ENCODE results near the gene CENPP. TPM values are rescaled to one million over a fixed set of nuclear protein-coding genes. Genes with fewer than 3 reads are reported as not detected.

The CENPP gene
- total RNA-seq, 1 donor, result 5.4 TPM

- Histone ChIP-seq H3K4me1 (ENCODE audit: insufficient read depth, low read length) (peaks cover 12% of the 10 kb centered on the region), H3K27me3 (ENCODE audit: insufficient read depth, low read length) (no peaks in the 10 kb centered on the region), H3K79me2 (ENCODE audit: insufficient read depth, low read length) (peaks cover 90% of the 10 kb centered on the region), H3K36me3 (ENCODE audit: insufficient read depth, low read length) (peaks cover 19% of the 10 kb centered on the region), H2AFZ (ENCODE audit: low read length) (no peak overlapping the region), H3K4me2 (ENCODE audit: insufficient read depth, low read length) (no peak overlapping the region), H4K20me1 (ENCODE audit: insufficient read depth, low read length) (peaks cover 55% of the 10 kb centered on the region), H3K27ac (ENCODE audit: low read depth, low read length) (no peak overlapping the region), H3K9me3 (ENCODE audit: low read depth, low read length) (no peaks in the 10 kb centered on the region), H3K4me3 (ENCODE audit: insufficient read depth, low read length) (no peak overlapping the region)
- TF ChIP-seq, protein P1, sequence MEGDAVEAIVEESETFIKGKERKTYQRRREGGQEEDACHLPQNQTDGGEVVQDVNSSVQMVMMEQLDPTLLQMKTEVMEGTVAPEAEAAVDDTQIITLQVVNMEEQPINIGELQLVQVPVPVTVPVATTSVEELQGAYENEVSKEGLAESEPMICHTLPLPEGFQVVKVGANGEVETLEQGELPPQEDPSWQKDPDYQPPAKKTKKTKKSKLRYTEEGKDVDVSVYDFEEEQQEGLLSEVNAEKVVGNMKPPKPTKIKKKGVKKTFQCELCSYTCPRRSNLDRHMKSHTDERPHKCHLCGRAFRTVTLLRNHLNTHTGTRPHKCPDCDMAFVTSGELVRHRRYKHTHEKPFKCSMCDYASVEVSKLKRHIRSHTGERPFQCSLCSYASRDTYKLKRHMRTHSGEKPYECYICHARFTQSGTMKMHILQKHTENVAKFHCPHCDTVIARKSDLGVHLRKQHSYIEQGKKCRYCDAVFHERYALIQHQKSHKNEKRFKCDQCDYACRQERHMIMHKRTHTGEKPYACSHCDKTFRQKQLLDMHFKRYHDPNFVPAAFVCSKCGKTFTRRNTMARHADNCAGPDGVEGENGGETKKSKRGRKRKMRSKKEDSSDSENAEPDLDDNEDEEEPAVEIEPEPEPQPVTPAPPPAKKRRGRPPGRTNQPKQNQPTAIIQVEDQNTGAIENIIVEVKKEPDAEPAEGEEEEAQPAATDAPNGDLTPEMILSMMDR (IDR thresholded peaks at IDR 0.05; ENCODE audit: extremely low read depth, low read depth, low read length), result no peak
- peak; percentile 52 for DNase-seq (ENCODE audit: insufficient read length, low spot score, missing footprints)
These were observed 340.5 kb downstream of the CENPP start for GRCh38 chr9:92666236-92666635.

DNA sequence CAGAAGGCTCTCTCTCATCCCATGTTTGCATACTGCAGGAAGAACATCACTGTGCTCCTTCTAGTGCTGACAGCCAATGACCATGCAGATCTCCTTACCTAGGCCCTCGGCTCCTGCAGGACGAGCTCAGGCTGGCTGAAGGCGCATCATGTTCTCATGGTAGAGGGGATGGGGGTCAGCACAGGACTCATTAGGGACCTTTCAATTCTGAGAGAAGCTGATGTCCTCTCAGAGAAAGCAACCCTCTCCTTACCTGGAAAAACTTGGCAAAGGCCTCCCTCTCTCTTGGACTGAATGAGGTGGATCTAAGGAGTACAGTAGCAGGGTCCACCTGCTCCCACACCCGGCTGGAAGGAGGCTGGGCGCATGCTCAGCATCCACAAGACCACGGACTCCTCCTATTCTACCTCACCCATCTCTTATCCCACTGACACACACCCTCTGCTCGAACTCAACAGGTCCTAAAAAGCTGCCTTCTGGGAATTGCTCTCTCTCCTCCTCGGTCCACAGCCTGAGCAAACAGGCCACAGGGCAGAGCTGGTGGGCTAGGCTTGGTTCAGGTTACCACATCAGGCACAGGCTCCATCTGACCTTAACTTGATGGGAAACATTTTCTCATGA, 341.3 kb downstream of the CENPP start:
- no peak overlapping the region for H3K4me3 ChIP-seq (ENCODE audit: insufficient read depth, low read length)
- H3K9me3 ChIP-seq (ENCODE audit: low read depth, low read length), result no peaks in the 10 kb centered on the region
- H3K36me3 ChIP-seq (ENCODE audit: insufficient read depth, low read length), result peaks cover 19% of the 10 kb centered on the region
- no peaks in the 10 kb centered on the region for H3K27me3 ChIP-seq (ENCODE audit: insufficient read depth, low read length)
- DNase-seq (ENCODE audit: insufficient read length, low spot score, missing footprints), result peak; percentile 50
- peaks cover 47% of the 10 kb centered on the region for H4K20me1 ChIP-seq (ENCODE audit: insufficient read depth, low read length)
- TF ChIP-seq, protein P1 (IDR thresholded peaks at IDR 0.05; ENCODE audit: extremely low read depth, low read depth, low read length), result no peak
- no peak overlapping the region for H2AFZ ChIP-seq (ENCODE audit: low read length)
- H3K4me2 ChIP-seq (ENCODE audit: insufficient read depth, low read length), result no peak overlapping the region
- peaks cover 82% of the 10 kb centered on the region for H3K79me2 ChIP-seq (ENCODE audit: insufficient read depth, low read length)
- H3K27ac ChIP-seq (ENCODE audit: low read depth, low read length), result no peak overlapping the region
- peaks cover 15% of the 10 kb centered on the region for H3K4me1 ChIP-seq (ENCODE audit: insufficient read depth, low read length)

DNA sequence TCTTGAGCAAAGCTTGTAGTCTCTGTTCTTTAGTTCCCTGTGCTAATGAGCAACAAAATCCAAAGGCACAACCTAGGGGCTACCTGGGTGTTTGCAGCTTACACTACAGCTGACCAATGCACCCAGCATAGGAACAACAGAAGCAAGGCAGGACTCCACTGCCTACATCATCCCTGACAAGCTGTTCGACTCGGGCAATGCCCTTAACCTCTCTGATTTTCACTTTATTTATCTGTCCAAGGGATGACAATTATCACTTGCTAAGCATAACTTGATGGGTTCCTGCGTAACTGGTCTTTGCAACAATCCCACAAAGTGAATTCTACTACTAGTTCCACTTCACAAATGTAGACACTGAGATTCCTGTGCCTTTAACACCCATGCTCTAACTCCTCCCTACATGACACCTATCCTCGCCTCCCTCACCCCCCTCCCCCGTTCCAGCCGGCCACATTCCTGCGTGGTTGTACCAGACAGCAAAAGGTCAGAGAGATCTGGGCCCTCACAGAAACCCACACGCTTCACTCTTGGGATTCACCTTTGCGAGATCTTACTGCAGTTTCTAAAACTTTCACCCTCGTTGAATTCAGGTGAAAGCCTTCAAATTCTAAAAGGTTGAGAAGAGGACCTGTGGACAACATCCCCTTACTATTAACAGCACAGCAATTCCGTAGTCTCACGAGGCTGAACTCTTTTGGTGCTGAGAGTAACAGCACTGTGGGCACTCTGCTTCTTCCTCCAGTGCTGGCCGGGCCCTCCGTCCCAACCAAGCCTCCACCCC, 343.2 kb downstream of the CENPP start:
- H3K27me3 ChIP-seq (ENCODE audit: insufficient read depth, low read length), result no peaks in the 10 kb centered on the region
- H3K9me3 ChIP-seq (ENCODE audit: low read depth, low read length), result no peaks in the 10 kb centered on the region
- peak; percentile 91 for DNase-seq (ENCODE audit: insufficient read length, low spot score, missing footprints)
- H3K27ac ChIP-seq (ENCODE audit: low read depth, low read length), result peak overlapping the region; percentile 96
- TF ChIP-seq, protein P1 (IDR thresholded peaks at IDR 0.05; ENCODE audit: extremely low read depth, low read depth, low read length), result no peak
- H3K36me3 ChIP-seq (ENCODE audit: insufficient read depth, low read length), result peaks cover 10% of the 10 kb centered on the region
- peak overlapping the region; percentile 78 for H2AFZ ChIP-seq (ENCODE audit: low read length)
- peak overlapping the region; percentile 88 for H3K4me3 ChIP-seq (ENCODE audit: insufficient read depth, low read length)
- peaks cover 39% of the 10 kb centered on the region for H4K20me1 ChIP-seq (ENCODE audit: insufficient read depth, low read length)
- peak overlapping the region; percentile 91 for H3K4me2 ChIP-seq (ENCODE audit: insufficient read depth, low read length)
- peaks cover 15% of the 10 kb centered on the region for H3K4me1 ChIP-seq (ENCODE audit: insufficient read depth, low read length)
- H3K79me2 ChIP-seq (ENCODE audit: insufficient read depth, low read length), result peaks cover 63% of the 10 kb centered on the region

DNA sequence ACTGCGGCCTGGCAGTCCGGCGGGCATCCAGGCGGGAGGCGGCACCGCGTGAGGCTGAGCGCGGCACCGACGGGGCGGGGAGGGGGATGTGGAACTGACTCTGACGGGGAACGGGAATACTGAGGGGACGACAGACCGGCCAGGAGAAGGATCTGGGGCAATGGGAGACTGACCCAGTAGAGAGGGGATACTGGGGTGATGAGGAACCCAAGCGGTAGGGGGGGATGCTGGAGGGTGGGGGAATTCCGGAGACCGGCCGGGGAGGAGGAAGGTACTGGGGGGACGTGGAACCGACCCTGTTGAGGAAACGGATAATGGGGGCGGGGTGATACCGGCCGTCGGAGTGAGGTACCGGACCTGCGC, 343.8 kb downstream of the CENPP start:
- TF ChIP-seq, protein P1 (IDR thresholded peaks at IDR 0.05; ENCODE audit: extremely low read depth, low read depth, low read length), result no peak
- Histone ChIP-seq H3K27me3 (ENCODE audit: insufficient read depth, low read length) (no peaks in the 10 kb centered on the region), H3K4me2 (ENCODE audit: insufficient read depth, low read length) (peak overlapping the region; percentile 91)

More for the DNA sequence above, 343.8 kb downstream of the CENPP start:
- peak overlapping the region; percentile 78 for H2AFZ ChIP-seq (ENCODE audit: low read length)
- peaks cover 57% of the 10 kb centered on the region for H3K79me2 ChIP-seq (ENCODE audit: insufficient read depth, low read length)
- DNase-seq (ENCODE audit: insufficient read length, low spot score, missing footprints), result peak; percentile 89
- H3K9me3 ChIP-seq (ENCODE audit: low read depth, low read length), result no peaks in the 10 kb centered on the region
- peaks cover 10% of the 10 kb centered on the region for H3K36me3 ChIP-seq (ENCODE audit: insufficient read depth, low read length)
- H3K4me1 ChIP-seq (ENCODE audit: insufficient read depth, low read length), result peaks cover 15% of the 10 kb centered on the region
- peak overlapping the region; percentile 96 for H3K27ac ChIP-seq (ENCODE audit: low read depth, low read length)
- peak overlapping the region; percentile 88 for H3K4me3 ChIP-seq (ENCODE audit: insufficient read depth, low read length)
- H4K20me1 ChIP-seq (ENCODE audit: insufficient read depth, low read length), result peaks cover 34% of the 10 kb centered on the region

Measured in osteoblast (primary cell).